Right ventricle myocardium inferior (tissue), 1 donor: ENCODE results near the gene MTCL1. TPM values are rescaled to one million over a fixed set of nuclear protein-coding genes. Genes with fewer than 3 reads are reported as not detected.
A peak's percentile ranks its signal among the peaks of the same experiment; 100 is the strongest.

Experiments
- ATAC-seq: fragments of 200-7000 bp; cut with Tn5 transposase; one replicate; pipeline ENCODE4 v1.9.1; 2020; ENCODE audit warnings: mild to moderate bottlenecking, moderate library complexity
- DNase-seq: peaks from one replicate; pipeline ENCODE4 v3.0.0; 2021; ENCODE audit errors: missing footprints
- intact Hi-C: fragments of 100-400 bp; cut with DNase I; formaldehyde crosslinking; loops from one replicate; pipeline ENCODE4 v1.11.0; 2022
- long read RNA-seq: library from polyadenylated mRNA; unstranded; transcript quantifications from one replicate; pipeline ENCODE4 v2.0.0, GENCODE V29; 2021
- total RNA-seq: library from RNA; stranded (reverse); fragmentation: NEBNext Ultra II Directional; extraction: Animal tissue kit (Norgen Biotek cat#: 25700); gene quantifications from one replicate; pipeline ENCODE4 v1.2.1, GENCODE V29; 2021
- donor health status: DM: no; HTN: yes; CAD: no; lungs with severe emphysema.

The MTCL1 gene
- 7.0 TPM for total RNA-seq
- long read RNA-seq, partial matches to known transcripts: 2 of 7 reads
- long read RNA-seq, other reads (novel, unspliced or antisense): 5 of 7 reads

GRCh38 chr18:8705238-8705960 is at the start of gene MTCL1:
Gene MTCL1 (plus strand): TSS chr18:8705556. CDS start chr18:8705661, 105 bp downstream.
- no peak for ATAC-seq
- intact Hi-C loops: loop anchor here (10.0 kb wide), 4 partner anchors 81 to 439 kb away; no protein-coding TSS in a partner anchor
- DNase-seq: peak; percentile 50

- ATAC-seq (no peak), DNase-seq (no peak)
- intact Hi-C loops: no loop called here
Observed at GRCh38 chr18:8656232-8656631, 49.1 kb upstream of the MTCL1 start.

- intact Hi-C loops: no loop called here
Observed at GRCh38 chr18:8657050-8657820, 48.1 kb upstream of the MTCL1 start.

GRCh38 chr18:8657873-8658470 is 47.4 kb upstream of the MTCL1 start:
- DNase-seq: no peak
- intact Hi-C loops: no loop called here
- ATAC-seq: no peak

More at GRCh38 chr18:8657050-8657820, 48.1 kb upstream of the MTCL1 start:
- DNase-seq: no peak
- ATAC-seq: no peak

- ATAC-seq (no peak), DNase-seq (no peak)
- intact Hi-C loops: no loop called here
Observed at GRCh38 chr18:8658858-8659485, 46.4 kb upstream of the MTCL1 start.

GRCh38 chr18:8659609-8660242 is 45.6 kb upstream of the MTCL1 start:
- no peak for ATAC-seq
- no peak for DNase-seq
- intact Hi-C loops: no loop called here

- intact Hi-C loops: no loop called here
- no peak for DNase-seq
- no peak for ATAC-seq
Observed at GRCh38 chr18:8660316-8660715, 45.0 kb upstream of the MTCL1 start.

GRCh38 chr18:8661754-8662559 is 43.4 kb upstream of the MTCL1 start:
- intact Hi-C loops: no loop called here
- ATAC-seq (no peak), DNase-seq (no peak)

- intact Hi-C loops: no loop called here
- DNase-seq: no peak
- ATAC-seq: no peak
Observed at GRCh38 chr18:8662560-8663255, 42.6 kb upstream of the MTCL1 start.

- DNase-seq (no peak), ATAC-seq (no peak)
- intact Hi-C loops: no loop called here
Observed at GRCh38 chr18:8667846-8668245, 37.5 kb upstream of the MTCL1 start.

GRCh38 chr18:8668381-8668780 is 37.0 kb upstream of the MTCL1 start:
- ATAC-seq: no peak
- intact Hi-C loops: no loop called here

GRCh38 chr18:8669571-8669970 is 35.8 kb upstream of the MTCL1 start:
- ATAC-seq (no peak), DNase-seq (no peak)
- intact Hi-C loops: no loop called here

More at GRCh38 chr18:8668381-8668780, 37.0 kb upstream of the MTCL1 start:
- no peak for DNase-seq

- no peak for DNase-seq
- intact Hi-C loops: no loop called here
- ATAC-seq: no peak
Observed at GRCh38 chr18:8673256-8674209, 31.8 kb upstream of the MTCL1 start.

GRCh38 chr18:8675057-8675456 is 30.3 kb upstream of the MTCL1 start:
- ATAC-seq (no peak), DNase-seq (no peak)
- intact Hi-C loops: no loop called here

- no peak for ATAC-seq
- intact Hi-C loops: no loop called here
Observed at GRCh38 chr18:8681196-8681595, 24.2 kb upstream of the MTCL1 start.

GRCh38 chr18:8684577-8684976 is 20.8 kb upstream of the MTCL1 start:
- DNase-seq (no peak), ATAC-seq (no peak)
- intact Hi-C loops: no loop called here

More at GRCh38 chr18:8681196-8681595, 24.2 kb upstream of the MTCL1 start:
- no peak for DNase-seq
